Fibroblast of skin of back (primary cell): ENCODE measurements around the gene GABRB1.
"Not testable (repeated sequence)": the region's sequence is repeated elsewhere in the genome, so short reads cannot be mapped to it uniquely, and the experiment has no call there.

ENCODE experiments used
- DNase-seq: peaks from one replicate; pipeline ENCODE4 v3.0.0-alpha.2; 2013

The GABRB1 gene

GRCh38 chr4:47309165-47309564 lies 277.8 kb downstream of the GABRB1 start:
- no peak for DNase-seq

GRCh38 chr4:47312170-47312569 lies 280.8 kb downstream of the GABRB1 start:
- no peak for DNase-seq

- no peak for DNase-seq
Measured at GRCh38 chr4:47313384-47313783, 282.0 kb downstream of the GABRB1 start.

- peak; percentile 50 for DNase-seq
Measured at GRCh38 chr4:47315346-47315745, 284.0 kb downstream of the GABRB1 start.

- no peak for DNase-seq
Measured at GRCh38 chr4:47326025-47326424, 294.7 kb downstream of the GABRB1 start.

GRCh38 chr4:47330866-47331265 lies 299.5 kb downstream of the GABRB1 start:
- DNase-seq: no peak

- no peak for DNase-seq
Measured at GRCh38 chr4:47334652-47335051, 303.3 kb downstream of the GABRB1 start.

GRCh38 chr4:47337893-47338292 lies 306.5 kb downstream of the GABRB1 start:
- no peak for DNase-seq

- DNase-seq: no peak
Measured at GRCh38 chr4:47340914-47341313, 309.5 kb downstream of the GABRB1 start.

- DNase-seq: no peak
Measured at GRCh38 chr4:47342796-47343195, 311.4 kb downstream of the GABRB1 start.

- DNase-seq: peak; percentile 80
Measured at GRCh38 chr4:47349326-47349725, 318.0 kb downstream of the GABRB1 start.

GRCh38 chr4:47355568-47355967 lies 324.2 kb downstream of the GABRB1 start:
- DNase-seq: no peak

GRCh38 chr4:47359891-47360290 lies 328.5 kb downstream of the GABRB1 start:
- no peak for DNase-seq

- no peak for DNase-seq
Measured at GRCh38 chr4:47367761-47368160, 336.4 kb downstream of the GABRB1 start.

- no peak for DNase-seq
Measured at GRCh38 chr4:47368211-47368610, 336.8 kb downstream of the GABRB1 start.

GRCh38 chr4:47372561-47372960 lies 341.2 kb downstream of the GABRB1 start:
- no peak for DNase-seq

GRCh38 chr4:47373174-47373573 lies 341.8 kb downstream of the GABRB1 start:
- no peak for DNase-seq

GRCh38 chr4:47373709-47374108 lies 342.3 kb downstream of the GABRB1 start:
- DNase-seq: no peak

GRCh38 chr4:47374477-47374876 lies 343.1 kb downstream of the GABRB1 start:
- no peak for DNase-seq

- DNase-seq: not testable (repeated sequence)
Measured at GRCh38 chr4:47378021-47378530, 346.7 kb downstream of the GABRB1 start.

GRCh38 chr4:47381172-47381571 lies 349.8 kb downstream of the GABRB1 start:
- no peak for DNase-seq

- DNase-seq: no peak
Measured at GRCh38 chr4:47382846-47383360, 351.5 kb downstream of the GABRB1 start.

- peak; percentile 45 for DNase-seq
Measured at GRCh38 chr4:47383829-47384427, 352.6 kb downstream of the GABRB1 start.

GRCh38 chr4:47386146-47386545 lies 354.8 kb downstream of the GABRB1 start:
- DNase-seq: no peak
